ENCODE data around the gene OGA. TPM values are rescaled to one million over a fixed set of nuclear protein-coding genes. Genes with fewer than 3 reads are reported as not detected.

Gene OGA
- polyA plus RNA-seq, 1 experiment: 25.6 TPM

- no peak for DNase-seq (ENCODE audit: low read depth)
- CTCF ChIA-PET: interaction anchor here (0.8 to 3.6 kb wide), 3 partner anchors 9 to 11 kb away, joined by 5 to 20 read pairs (median 11); no protein-coding TSS in a partner anchor
These were observed 47.7 kb downstream of the OGA start for GRCh38 chr10:101770331-101771215.

GRCh38 chr10:101769541-101770180 is 48.6 kb downstream of the OGA start:
- Histone ChIP-seq H3K4me3 (ENCODE audit: low read depth, low read length) (no peak overlapping the region), H3K36me3 (ENCODE audit: control insufficient read depth, insufficient read depth, low read length) (no peaks in the 10 kb centered on the region), H3K27me3 (ENCODE audit: control insufficient read depth, insufficient read depth, low read length) (peaks cover 53% of the 10 kb centered on the region)
- DNase-seq (ENCODE audit: low read depth): no peak
- CTCF ChIA-PET: interaction anchor here (0.9 to 3.6 kb wide), 2 partner anchors 11 to 167 kb away, joined by 3 to 11 read pairs; no protein-coding TSS in a partner anchor
- POLR2A ChIA-PET: no interaction called here
- TF ChIP-seq, protein P1, sequence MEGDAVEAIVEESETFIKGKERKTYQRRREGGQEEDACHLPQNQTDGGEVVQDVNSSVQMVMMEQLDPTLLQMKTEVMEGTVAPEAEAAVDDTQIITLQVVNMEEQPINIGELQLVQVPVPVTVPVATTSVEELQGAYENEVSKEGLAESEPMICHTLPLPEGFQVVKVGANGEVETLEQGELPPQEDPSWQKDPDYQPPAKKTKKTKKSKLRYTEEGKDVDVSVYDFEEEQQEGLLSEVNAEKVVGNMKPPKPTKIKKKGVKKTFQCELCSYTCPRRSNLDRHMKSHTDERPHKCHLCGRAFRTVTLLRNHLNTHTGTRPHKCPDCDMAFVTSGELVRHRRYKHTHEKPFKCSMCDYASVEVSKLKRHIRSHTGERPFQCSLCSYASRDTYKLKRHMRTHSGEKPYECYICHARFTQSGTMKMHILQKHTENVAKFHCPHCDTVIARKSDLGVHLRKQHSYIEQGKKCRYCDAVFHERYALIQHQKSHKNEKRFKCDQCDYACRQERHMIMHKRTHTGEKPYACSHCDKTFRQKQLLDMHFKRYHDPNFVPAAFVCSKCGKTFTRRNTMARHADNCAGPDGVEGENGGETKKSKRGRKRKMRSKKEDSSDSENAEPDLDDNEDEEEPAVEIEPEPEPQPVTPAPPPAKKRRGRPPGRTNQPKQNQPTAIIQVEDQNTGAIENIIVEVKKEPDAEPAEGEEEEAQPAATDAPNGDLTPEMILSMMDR (IDR thresholded peaks at IDR 0.05; ENCODE audit: insufficient read depth, low read depth, low read length): no peak

More at GRCh38 chr10:101770331-101771215, 47.7 kb downstream of the OGA start:
- H3K36me3 ChIP-seq (ENCODE audit: control insufficient read depth, insufficient read depth, low read length): no peaks in the 10 kb centered on the region
- TF ChIP-seq, protein P1 (IDR thresholded peaks at IDR 0.05; ENCODE audit: insufficient read depth, low read depth, low read length): no peak
- H3K4me3 ChIP-seq (ENCODE audit: low read depth, low read length): no peak overlapping the region
- H3K27me3 ChIP-seq (ENCODE audit: control insufficient read depth, insufficient read depth, low read length): peaks cover 55% of the 10 kb centered on the region
- POLR2A ChIA-PET: no interaction called here

DNA sequence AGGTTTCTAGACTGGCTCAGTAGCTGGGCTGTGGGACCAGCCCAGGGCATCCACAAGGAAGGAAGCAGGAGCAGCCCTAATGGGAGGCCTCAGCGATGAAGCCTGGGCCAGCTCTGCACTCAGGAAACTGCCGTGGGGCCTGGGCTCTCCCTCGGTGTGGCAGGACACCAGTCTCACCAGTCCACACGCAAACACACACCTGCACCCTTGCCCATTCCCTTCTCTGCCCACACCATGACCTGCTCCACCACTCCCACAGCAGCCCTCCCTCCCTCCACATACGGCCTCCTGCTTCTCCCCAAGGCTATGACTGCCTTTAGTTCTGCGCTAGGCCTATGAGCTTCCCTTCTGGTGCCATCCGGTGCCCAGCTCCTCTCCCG is 49.5 kb downstream of the OGA start:
- no peak for DNase-seq (ENCODE audit: low read depth)
- H3K27me3 ChIP-seq (ENCODE audit: control insufficient read depth, insufficient read depth, low read length): peaks cover 49% of the 10 kb centered on the region
- ChIA-PET POLR2A (interaction anchor here (0.6 kb wide), 1 partner anchor 190 kb away, joined by 3 read pairs; no protein-coding TSS in a partner anchor), CTCF (interaction anchor here (0.9 to 3.6 kb wide), 4 partner anchors 12 to 555 kb away, joined by 3 to 11 read pairs (median 4); no protein-coding TSS in a partner anchor)
- no peaks in the 10 kb centered on the region for H3K36me3 ChIP-seq (ENCODE audit: control insufficient read depth, insufficient read depth, low read length)
- no peak overlapping the region for H3K4me3 ChIP-seq (ENCODE audit: low read depth, low read length)
- TF ChIP-seq, protein P1 (IDR thresholded peaks at IDR 0.05; ENCODE audit: insufficient read depth, low read depth, low read length): no peak

- TF ChIP-seq, protein P1 (IDR thresholded peaks at IDR 0.05; ENCODE audit: insufficient read depth, low read depth, low read length): no peak
- POLR2A ChIA-PET: interaction anchor here (0.6 kb wide), 1 partner anchor 191 kb away, joined by 3 read pairs; no protein-coding TSS in a partner anchor
- Histone ChIP-seq H3K27me3 (ENCODE audit: control insufficient read depth, insufficient read depth, low read length) (peaks cover 49% of the 10 kb centered on the region), H3K36me3 (ENCODE audit: control insufficient read depth, insufficient read depth, low read length) (no peaks in the 10 kb centered on the region), H3K4me3 (ENCODE audit: low read depth, low read length) (no peak overlapping the region)
- CTCF ChIA-PET: interaction anchor here (0.9 to 3.6 kb wide), 4 partner anchors 13 to 554 kb away, joined by 3 to 11 read pairs (median 4); no protein-coding TSS in a partner anchor
- no peak for DNase-seq (ENCODE audit: low read depth)
These were observed 50.1 kb downstream of the OGA start for GRCh38 chr10:101767966-101768790.

Measured in BJ (cell line).